C4-2B (cell line): Measurements from ENCODE around the gene SNTB2.

Experiments
- H3K27ac ChIP-seq: fragments of 450-650 bp; 2 replicates; pipeline ENCODE4 v1.5.1; 2017
- CTCF ChIP-seq: fragments of 450-650 bp; conservative IDR thresholded peaks from 2 replicates; pipeline ENCODE4 v1.5.1; 2017; ENCODE audit warnings: mild to moderate bottlenecking
- ZFX ChIP-seq: fragments of 450-650 bp; IDR thresholded peaks from 2 replicates; pipeline ENCODE4 v1.6.1; 2017

SNTB2 gene

GRCh38 chr16:69234460-69234859 is 47.5 kb downstream of the SNTB2 start:
- TF ChIP-seq ZFX (no peak), CTCF (no peak)
- H3K27ac ChIP-seq, result peak overlapping the region; percentile 14; the same call in 1 of the 2 replicates

- no peak overlapping the region for H3K27ac ChIP-seq
- no peak for TF ChIP-seq ZFX
- no peak for TF ChIP-seq CTCF
Observed at GRCh38 chr16:69236319-69236718, 49.4 kb downstream of the SNTB2 start.

- H3K27ac ChIP-seq, result no peak overlapping the region
- TF ChIP-seq ZFX (no peak), CTCF (no peak)
Observed at GRCh38 chr16:69237296-69237695, 50.3 kb downstream of the SNTB2 start.

- no peak for TF ChIP-seq CTCF
- no peak for TF ChIP-seq ZFX
- H3K27ac ChIP-seq, result no peak overlapping the region
Observed at GRCh38 chr16:69239851-69240250, 52.9 kb downstream of the SNTB2 start.

- H3K27ac ChIP-seq, result no peak overlapping the region
- TF ChIP-seq ZFX (no peak), CTCF (no peak)
Observed at GRCh38 chr16:69240331-69240730, 53.4 kb downstream of the SNTB2 start.

- TF ChIP-seq ZFX (no peak), CTCF (no peak)
- no peak overlapping the region for H3K27ac ChIP-seq
Observed at GRCh38 chr16:69241926-69242325, 55.0 kb downstream of the SNTB2 start.

- TF ChIP-seq ZFX (no peak), CTCF (no peak)
- no peak overlapping the region for H3K27ac ChIP-seq
Observed at GRCh38 chr16:69243479-69243878, 56.5 kb downstream of the SNTB2 start.
